Limb (tissue), 2 donors: ENCODE results near the gene PFN1.

ENCODE experiments used
- DNase-seq, 2 donors: peaks; one replicate each; pipeline ENCODE4 v3.0.0-alpha.2; 2016; ENCODE audit errors: extremely low spot score in 2 of 2

PFN1 gene

GRCh38 chr17:4945944-4946280, 2.4 kb downstream of the PFN1 start:
- no peak for DNase-seq

GRCh38 chr17:4945176-4945943, 3.0 kb downstream of the PFN1 start:
- no peak for DNase-seq

GRCh38 chr17:4944554-4945175, 3.7 kb downstream of the PFN1 start:
- DNase-seq, result no peak

GRCh38 chr17:4944163-4944553, 4.2 kb downstream of the PFN1 start:
- DNase-seq, result no peak

GRCh38 chr17:4942760-4943508, 5.4 kb downstream of the PFN1 start:
- DNase-seq, result no peak

GRCh38 chr17:4941319-4941610, 7.1 kb downstream of the PFN1 start:
- DNase-seq, result no peak

GRCh38 chr17:4940555-4941318, 7.6 kb downstream of the PFN1 start:
- DNase-seq, result no peak

GRCh38 chr17:4939796-4940554, 8.4 kb downstream of the PFN1 start, which contains the start of the genes RNF167 and SLC25A11:
TSS of gene RNF167 (plus strand) at chr17:4940268. CDS start at chr17:4940910, 642 bp downstream.
TSS of gene SLC25A11 (minus strand) at chr17:4940046. CDS start at chr17:4939910, 136 bp downstream.
- DNase-seq, result peak; percentile 95 to 100

- no peak for DNase-seq
Measured at GRCh38 chr17:4939546-4939795, 8.9 kb downstream of the PFN1 start.

GRCh38 chr17:4938688-4939545, 9.4 kb downstream of the PFN1 start:
- DNase-seq, result no peak

GRCh38 chr17:4938069-4938491, 10.2 kb downstream of the PFN1 start:
- DNase-seq, result no peak

- no peak for DNase-seq
Measured at GRCh38 chr17:4937553-4937952, 10.8 kb downstream of the PFN1 start.

GRCh38 chr17:4936436-4936835, 11.9 kb downstream of the PFN1 start:
- DNase-seq, result no peak

GRCh38 chr17:4935650-4936049, 12.7 kb downstream of the PFN1 start:
- no peak for DNase-seq

- DNase-seq, result no peak
Measured at GRCh38 chr17:4934173-4934979, 14.0 kb downstream of the PFN1 start.

GRCh38 chr17:4933646-4934045, 14.7 kb downstream of the PFN1 start:
- no peak for DNase-seq

- no peak for DNase-seq
Measured at GRCh38 chr17:4932756-4933155, 15.6 kb downstream of the PFN1 start.

GRCh38 chr17:4931963-4932362, 16.4 kb downstream of the PFN1 start, which contains the start of gene GP1BA:
TSS of gene GP1BA (plus strand) at chr17:4932277. CDS start at chr17:4932605, 328 bp downstream.
- DNase-seq, result no peak

GRCh38 chr17:4928881-4929280, 19.4 kb downstream of the PFN1 start:
- no peak for DNase-seq
